Measurements from ENCODE around the gene FARP2.

Gene FARP2

DNA sequence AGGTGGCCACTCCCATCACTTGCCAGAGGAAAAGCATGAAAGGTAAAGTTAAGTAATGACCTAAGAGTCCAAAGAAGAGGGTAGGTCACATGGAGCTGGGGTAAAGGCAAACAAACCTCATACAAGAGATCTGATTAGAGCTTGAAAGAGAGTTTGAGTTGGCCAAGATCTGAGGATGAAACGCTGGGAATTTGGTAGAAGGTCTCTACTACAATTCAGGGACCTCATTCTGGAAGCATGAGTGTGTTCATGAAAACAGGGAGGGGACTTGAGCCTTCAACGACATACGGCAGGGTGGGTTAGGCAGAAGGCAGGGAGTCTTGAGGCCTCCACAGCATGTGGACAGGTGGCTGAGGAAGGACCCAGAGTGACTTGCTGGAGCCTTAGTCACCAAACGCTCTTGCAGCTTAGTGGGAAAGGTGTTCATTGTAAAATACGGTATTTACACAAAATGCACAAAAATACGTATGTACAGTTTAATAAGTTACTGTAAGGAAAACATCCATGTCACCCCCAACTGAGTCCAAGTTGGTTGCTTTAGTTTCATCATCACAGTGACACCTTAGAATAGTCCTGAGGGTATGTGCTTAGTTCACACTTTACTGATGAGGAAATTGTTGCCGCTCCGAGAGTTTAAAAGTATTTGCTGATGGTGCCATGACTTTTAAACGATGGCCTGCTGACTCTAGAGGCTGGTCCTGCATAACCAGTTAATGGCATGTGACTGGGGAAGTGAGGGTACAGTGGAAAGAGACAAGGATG lies 5.0 kb upstream of the FARP2 start:
- H3K4me1 ChIP-seq (ENCODE audit: control insufficient read depth in 1 of 2, insufficient read depth in 2 of 2, low read length in 2 of 2) = peaks cover 29 to 33% of the 10 kb centered on the region in 2 donors
- H3K4me3 ChIP-seq (ENCODE audit: low read depth in 1 of 2, low read length in 2 of 2) = peak overlapping the region; percentile 0 to 23
- H3K36me3 ChIP-seq (ENCODE audit: control insufficient read depth in 1 of 2, insufficient read depth in 2 of 2, low read length in 2 of 2) = peaks cover 33 to 61% of the 10 kb centered on the region in 2 donors
- peak overlapping the region; percentile 27 for H3K27ac ChIP-seq (ENCODE audit: low read depth, low read length)
- H3K9me3 ChIP-seq (ENCODE audit: control insufficient read depth in 1 of 2, low read length in 2 of 2) = no peaks in the 10 kb centered on the region
- no peaks in the 10 kb centered on the region for H3K27me3 ChIP-seq (ENCODE audit: control insufficient read depth in 1 of 2, insufficient read depth in 2 of 2, low read length in 2 of 2)
- peak overlapping the region in 1 of 2 donors; percentile 49 for H3K9ac ChIP-seq (ENCODE audit: low read depth in 1 of 2, low read length in 2 of 2)

DNA sequence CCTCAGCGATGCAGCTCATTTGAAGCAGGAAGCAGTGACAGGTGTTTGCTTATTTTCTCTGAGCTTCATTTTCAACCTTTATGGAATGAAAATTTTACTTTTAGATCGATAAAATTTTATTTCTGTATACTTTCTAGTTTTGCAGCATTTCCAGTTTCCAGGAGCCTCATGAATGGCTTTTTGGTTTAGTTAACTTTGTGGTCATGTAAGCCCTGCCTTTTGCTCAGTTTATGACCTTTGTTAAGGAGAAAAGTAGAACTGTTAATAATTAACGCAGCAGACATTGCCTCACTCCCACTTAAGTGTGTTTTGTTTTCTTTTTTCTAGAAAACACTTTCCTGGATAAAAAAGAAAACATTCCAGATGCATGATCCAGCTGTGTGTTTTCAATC lies 4.4 kb upstream of the FARP2 start:
- Histone ChIP-seq H3K9me3 (ENCODE audit: control insufficient read depth in 1 of 2, low read length in 2 of 2) (no peaks in the 10 kb centered on the region), H3K36me3 (ENCODE audit: control insufficient read depth in 1 of 2, insufficient read depth in 2 of 2, low read length in 2 of 2) (peaks cover 31 to 55% of the 10 kb centered on the region in 2 donors), H3K4me3 (ENCODE audit: low read depth in 1 of 2, low read length in 2 of 2) (peak overlapping the region; percentile 19 to 23), H3K27ac (ENCODE audit: low read depth, low read length) (peak overlapping the region; percentile 27), H3K27me3 (ENCODE audit: control insufficient read depth in 1 of 2, insufficient read depth in 2 of 2, low read length in 2 of 2) (no peaks in the 10 kb centered on the region), H3K9ac (ENCODE audit: low read depth in 1 of 2, low read length in 2 of 2) (peak overlapping the region in 1 of 2 donors; percentile 21), H3K4me1 (ENCODE audit: control insufficient read depth in 1 of 2, insufficient read depth in 2 of 2, low read length in 2 of 2) (peaks cover 29 to 33% of the 10 kb centered on the region in 2 donors)

DNA sequence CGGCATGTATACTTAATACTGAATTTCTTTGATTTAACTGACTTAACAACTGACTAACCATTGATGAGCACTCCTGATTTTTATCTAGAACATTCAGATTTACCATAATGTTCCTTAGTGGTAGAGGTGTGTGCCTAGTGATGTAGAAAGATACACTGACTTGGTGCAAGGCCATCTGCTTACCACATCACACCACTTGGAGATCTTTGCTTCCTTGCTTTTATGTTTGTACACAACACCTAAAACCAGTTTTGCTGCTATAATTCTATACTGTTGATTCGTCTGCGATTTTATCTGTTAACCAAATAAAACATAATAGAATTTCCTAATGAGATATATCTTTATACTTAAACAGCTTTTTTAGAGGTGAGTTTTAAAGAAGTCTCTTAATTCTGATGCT lies 3.9 kb upstream of the FARP2 start:
- no peaks in the 10 kb centered on the region for H3K27me3 ChIP-seq (ENCODE audit: control insufficient read depth in 1 of 2, insufficient read depth in 2 of 2, low read length in 2 of 2)
- H3K4me3 ChIP-seq (ENCODE audit: low read depth in 1 of 2, low read length in 2 of 2) = no peak overlapping the region
- H3K9me3 ChIP-seq (ENCODE audit: control insufficient read depth in 1 of 2, low read length in 2 of 2) = no peaks in the 10 kb centered on the region
- H3K36me3 ChIP-seq (ENCODE audit: control insufficient read depth in 1 of 2, insufficient read depth in 2 of 2, low read length in 2 of 2) = peaks cover 26 to 49% of the 10 kb centered on the region in 2 donors
- H3K4me1 ChIP-seq (ENCODE audit: control insufficient read depth in 1 of 2, insufficient read depth in 2 of 2, low read length in 2 of 2) = peaks cover 33 to 34% of the 10 kb centered on the region in 2 donors
- no peak overlapping the region for H3K9ac ChIP-seq (ENCODE audit: low read depth in 1 of 2, low read length in 2 of 2)
- peak overlapping the region; percentile 24 for H3K27ac ChIP-seq (ENCODE audit: low read depth, low read length)

DNA sequence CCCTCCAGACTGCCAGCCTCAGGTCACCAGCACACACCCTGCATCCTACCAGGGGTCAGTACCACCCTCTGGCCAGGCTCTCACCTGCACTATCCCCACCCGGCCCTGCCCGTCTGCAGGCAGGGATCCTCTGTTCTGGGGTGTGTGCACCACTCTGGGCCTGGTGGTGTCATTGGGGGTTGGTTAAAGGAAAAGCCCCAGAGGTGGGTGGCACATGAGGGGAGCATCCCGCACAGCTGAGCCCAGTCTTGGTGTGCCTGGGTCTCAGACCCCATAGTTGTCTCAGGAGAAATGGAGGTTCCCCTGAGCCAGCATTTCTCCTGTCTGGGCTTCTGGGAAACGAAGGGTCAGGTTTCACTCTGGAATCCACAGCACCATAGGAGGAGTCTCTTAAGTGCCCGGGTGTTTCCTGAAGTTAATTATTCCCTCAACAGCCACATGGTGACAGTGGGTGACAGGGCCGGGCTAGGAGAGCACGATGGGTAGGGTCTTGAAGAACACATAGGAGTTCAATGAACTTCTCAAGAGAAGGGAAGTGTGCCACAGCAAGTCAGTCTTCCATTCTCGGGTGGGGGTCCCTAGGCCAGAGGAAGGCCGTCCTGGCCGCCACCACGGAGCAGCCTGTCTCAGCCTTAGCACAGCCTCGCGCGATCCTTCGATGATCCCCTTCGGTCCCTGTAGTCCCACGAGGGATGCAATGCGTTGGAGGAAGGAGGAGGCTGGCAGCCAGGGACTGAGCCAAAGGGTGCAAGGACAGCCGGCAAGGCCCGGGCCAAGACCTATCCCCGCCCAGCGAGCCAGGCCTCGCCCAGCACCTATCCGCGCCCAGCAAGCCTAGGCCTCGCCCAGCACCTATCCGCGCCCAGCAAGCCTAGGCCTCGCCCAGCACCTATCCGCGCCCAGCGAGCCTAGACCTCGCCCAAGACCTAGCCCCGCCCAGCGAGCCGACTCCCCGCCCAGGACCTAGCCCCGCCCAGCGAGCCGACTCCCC lies 1.1 kb upstream of the FARP2 start:
- Histone ChIP-seq H3K27ac (ENCODE audit: low read depth, low read length) (peak overlapping the region; percentile 91), H3K36me3 (ENCODE audit: control insufficient read depth in 1 of 2, insufficient read depth in 2 of 2, low read length in 2 of 2) (peaks cover 14 to 33% of the 10 kb centered on the region in 2 donors), H3K4me1 (ENCODE audit: control insufficient read depth in 1 of 2, insufficient read depth in 2 of 2, low read length in 2 of 2) (peaks cover 52 to 54% of the 10 kb centered on the region in 2 donors), H3K27me3 (ENCODE audit: control insufficient read depth in 1 of 2, insufficient read depth in 2 of 2, low read length in 2 of 2) (no peaks in the 10 kb centered on the region), H3K9ac (ENCODE audit: low read depth in 1 of 2, low read length in 2 of 2) (peak overlapping the region; percentile 36 to 44), H3K4me3 (ENCODE audit: low read depth in 1 of 2, low read length in 2 of 2) (peak overlapping the region; percentile 44 to 54), H3K9me3 (ENCODE audit: control insufficient read depth in 1 of 2, low read length in 2 of 2) (no peaks in the 10 kb centered on the region)

DNA sequence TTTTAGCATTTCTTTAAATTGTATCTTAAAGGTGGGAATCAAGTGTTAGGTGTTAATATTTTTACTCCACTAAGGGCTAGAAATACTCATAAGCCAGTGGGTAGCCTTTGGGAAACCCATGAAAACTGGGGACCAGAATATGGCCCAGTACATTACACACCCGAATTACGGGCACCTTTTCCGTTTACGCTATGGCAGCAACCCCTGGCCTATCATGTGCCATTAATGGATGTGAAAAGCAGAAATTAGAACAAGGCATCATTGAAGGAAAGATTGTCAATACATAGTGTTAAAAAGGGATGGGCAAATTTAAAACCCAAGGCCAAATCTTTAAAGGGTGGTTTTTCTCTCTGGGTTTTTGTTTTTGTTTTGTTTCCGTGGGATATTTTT lies 781 bp downstream of the FARP2 start:
- H3K9me3 ChIP-seq (ENCODE audit: control insufficient read depth in 1 of 2, low read length in 2 of 2) = no peaks in the 10 kb centered on the region
- peaks cover 40 to 49% of the 10 kb centered on the region in 2 donors for H3K4me1 ChIP-seq (ENCODE audit: control insufficient read depth in 1 of 2, insufficient read depth in 2 of 2, low read length in 2 of 2)
- H3K27me3 ChIP-seq (ENCODE audit: control insufficient read depth in 1 of 2, insufficient read depth in 2 of 2, low read length in 2 of 2) = no peaks in the 10 kb centered on the region
- H3K9ac ChIP-seq (ENCODE audit: low read depth in 1 of 2, low read length in 2 of 2) = peak overlapping the region; percentile 84 to 87
- H3K4me3 ChIP-seq (ENCODE audit: low read depth in 1 of 2, low read length in 2 of 2) = peak overlapping the region; percentile 75 to 76
- H3K27ac ChIP-seq (ENCODE audit: low read depth, low read length) = peak overlapping the region; percentile 76
- peaks cover 4 to 16% of the 10 kb centered on the region in 2 donors for H3K36me3 ChIP-seq (ENCODE audit: control insufficient read depth in 1 of 2, insufficient read depth in 2 of 2, low read length in 2 of 2)

DNA sequence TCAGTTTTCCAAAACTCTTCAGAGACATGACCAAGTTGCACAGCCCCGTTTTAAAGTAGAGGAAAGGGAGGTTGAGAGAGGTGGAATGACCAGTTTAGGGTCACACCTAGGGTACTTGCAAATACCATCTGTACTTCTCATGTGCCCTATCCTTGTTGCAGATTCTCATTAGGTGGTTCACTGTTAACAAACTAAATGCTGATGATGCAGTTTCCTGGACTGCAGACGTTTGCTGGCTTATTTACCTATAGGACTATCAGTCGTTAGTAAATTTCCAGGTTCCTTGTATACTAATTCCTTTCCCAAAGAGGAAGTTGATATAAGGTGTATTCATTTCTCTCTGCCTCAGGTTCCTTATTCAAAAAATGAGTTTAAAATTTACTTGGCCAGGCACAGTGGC lies 1.4 kb downstream of the FARP2 start:
- H3K4me3 ChIP-seq (ENCODE audit: low read depth in 1 of 2, low read length in 2 of 2) = peak overlapping the region; percentile 75 to 76
- H3K9ac ChIP-seq (ENCODE audit: low read depth in 1 of 2, low read length in 2 of 2) = peak overlapping the region; percentile 84 to 87
- H3K27ac ChIP-seq (ENCODE audit: low read depth, low read length) = no peak overlapping the region
- no peaks in the 10 kb centered on the region for H3K27me3 ChIP-seq (ENCODE audit: control insufficient read depth in 1 of 2, insufficient read depth in 2 of 2, low read length in 2 of 2)
- peaks cover 35 to 43% of the 10 kb centered on the region in 2 donors for H3K4me1 ChIP-seq (ENCODE audit: control insufficient read depth in 1 of 2, insufficient read depth in 2 of 2, low read length in 2 of 2)
- H3K36me3 ChIP-seq (ENCODE audit: control insufficient read depth in 1 of 2, insufficient read depth in 2 of 2, low read length in 2 of 2) = peaks cover 0 to 11% of the 10 kb centered on the region in 2 donors
- no peaks in the 10 kb centered on the region for H3K9me3 ChIP-seq (ENCODE audit: control insufficient read depth in 1 of 2, low read length in 2 of 2)

DNA sequence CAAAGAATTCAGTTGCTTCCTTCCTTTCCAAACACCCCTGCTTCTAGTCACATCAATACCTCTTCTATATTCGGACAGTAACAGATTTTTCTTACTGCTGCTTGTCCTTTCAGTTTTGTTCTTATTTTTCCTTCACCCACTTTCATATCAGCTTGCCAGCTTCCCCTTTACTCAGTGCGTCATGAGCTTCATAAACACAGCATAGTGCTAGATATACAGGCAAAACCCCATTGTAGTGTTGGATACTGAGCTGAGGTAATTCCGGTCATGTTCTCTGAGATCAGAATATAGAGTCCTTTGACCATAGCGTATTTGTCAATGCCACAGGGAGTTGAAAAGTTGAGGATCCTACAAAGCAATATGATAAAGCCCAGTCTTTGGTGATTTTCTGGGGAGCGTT lies 2.4 kb downstream of the FARP2 start:
- Histone ChIP-seq H3K9me3 (ENCODE audit: control insufficient read depth in 1 of 2, low read length in 2 of 2) (no peaks in the 10 kb centered on the region), H3K27me3 (ENCODE audit: control insufficient read depth in 1 of 2, insufficient read depth in 2 of 2, low read length in 2 of 2) (no peaks in the 10 kb centered on the region), H3K36me3 (ENCODE audit: control insufficient read depth in 1 of 2, insufficient read depth in 2 of 2, low read length in 2 of 2) (peaks cover 0 to 2% of the 10 kb centered on the region in 2 donors), H3K4me1 (ENCODE audit: control insufficient read depth in 1 of 2, insufficient read depth in 2 of 2, low read length in 2 of 2) (peaks cover 41 to 52% of the 10 kb centered on the region in 2 donors), H3K9ac (ENCODE audit: low read depth in 1 of 2, low read length in 2 of 2) (peak overlapping the region; percentile 0 to 41), H3K4me3 (ENCODE audit: low read depth in 1 of 2, low read length in 2 of 2) (peak overlapping the region in 1 of 2 donors; percentile 38), H3K27ac (ENCODE audit: low read depth, low read length) (peak overlapping the region; percentile 12)

DNA sequence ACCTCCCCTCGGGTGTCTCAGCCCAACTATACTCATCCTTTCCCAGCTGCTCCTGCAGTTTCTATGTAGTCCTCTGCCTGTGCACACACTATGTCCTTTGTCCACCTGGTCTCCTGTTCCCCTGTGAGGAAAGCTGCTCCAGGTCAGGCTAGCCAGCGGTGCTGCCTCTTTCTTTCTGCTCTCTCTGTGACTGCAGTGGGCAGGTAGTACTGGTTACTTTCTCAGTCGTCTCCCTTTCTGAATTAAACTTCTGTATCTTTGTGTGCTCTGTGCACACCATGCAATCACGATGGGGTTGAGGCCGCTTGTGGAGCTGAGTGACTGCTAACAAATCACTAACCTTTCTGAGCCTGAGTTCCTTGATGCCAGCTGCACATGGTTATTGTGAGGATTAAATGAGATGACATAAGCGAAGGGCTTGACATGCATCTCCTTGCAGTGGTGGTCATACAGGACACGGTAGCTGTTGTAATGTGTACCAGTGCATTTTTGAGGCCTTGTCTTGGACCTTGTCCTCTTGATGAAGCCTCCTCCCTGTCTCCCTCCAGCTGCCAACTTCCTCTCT lies 3.5 kb downstream of the FARP2 start:
- H3K9ac ChIP-seq (ENCODE audit: low read depth in 1 of 2, low read length in 2 of 2) = peak overlapping the region; percentile 26 to 40
- no peak overlapping the region for H3K27ac ChIP-seq (ENCODE audit: low read depth, low read length)
- peak overlapping the region; percentile 30 to 38 for H3K4me3 ChIP-seq (ENCODE audit: low read depth in 1 of 2, low read length in 2 of 2)
- peaks cover 44 to 52% of the 10 kb centered on the region in 2 donors for H3K4me1 ChIP-seq (ENCODE audit: control insufficient read depth in 1 of 2, insufficient read depth in 2 of 2, low read length in 2 of 2)
- H3K36me3 ChIP-seq (ENCODE audit: control insufficient read depth in 1 of 2, insufficient read depth in 2 of 2, low read length in 2 of 2) = no peaks in the 10 kb centered on the region
- no peaks in the 10 kb centered on the region for H3K27me3 ChIP-seq (ENCODE audit: control insufficient read depth in 1 of 2, insufficient read depth in 2 of 2, low read length in 2 of 2)
- no peaks in the 10 kb centered on the region for H3K9me3 ChIP-seq (ENCODE audit: control insufficient read depth in 1 of 2, low read length in 2 of 2)

DNA sequence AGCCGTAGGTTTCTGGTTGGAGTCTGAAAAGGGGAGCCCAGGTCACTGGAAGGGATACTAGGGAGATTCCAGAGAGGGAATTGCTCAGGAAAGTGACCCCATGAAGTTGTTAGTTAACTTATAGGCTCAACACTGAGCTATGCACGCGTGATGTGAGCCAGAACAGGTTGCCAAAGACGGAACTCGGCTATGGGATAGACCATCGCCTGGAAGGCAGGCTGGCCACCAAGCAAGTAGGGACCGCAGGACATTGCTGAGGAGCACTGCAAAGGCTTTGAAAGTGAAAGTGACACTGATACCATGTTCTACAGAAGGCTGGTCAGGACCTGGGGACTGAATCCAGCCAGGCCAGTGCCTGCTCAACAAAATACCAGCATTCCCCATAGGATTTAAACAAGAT lies 7.3 kb downstream of the FARP2 start:
- Histone ChIP-seq H3K4me3 (ENCODE audit: low read depth in 1 of 2, low read length in 2 of 2) (peak overlapping the region; percentile 10 to 43), H3K36me3 (ENCODE audit: control insufficient read depth in 1 of 2, insufficient read depth in 2 of 2, low read length in 2 of 2) (no peaks in the 10 kb centered on the region), H3K27ac (ENCODE audit: low read depth, low read length) (peak overlapping the region; percentile 34), H3K9me3 (ENCODE audit: control insufficient read depth in 1 of 2, low read length in 2 of 2) (no peaks in the 10 kb centered on the region), H3K4me1 (ENCODE audit: control insufficient read depth in 1 of 2, insufficient read depth in 2 of 2, low read length in 2 of 2) (peaks cover 40 to 63% of the 10 kb centered on the region in 2 donors), H3K9ac (ENCODE audit: low read depth in 1 of 2, low read length in 2 of 2) (peak overlapping the region; percentile 1 to 12), H3K27me3 (ENCODE audit: control insufficient read depth in 1 of 2, insufficient read depth in 2 of 2, low read length in 2 of 2) (no peaks in the 10 kb centered on the region)

Data from duodenal mucosa (tissue), 2 donors.